ENCODE results near the gene B3GNT3.

DNA sequence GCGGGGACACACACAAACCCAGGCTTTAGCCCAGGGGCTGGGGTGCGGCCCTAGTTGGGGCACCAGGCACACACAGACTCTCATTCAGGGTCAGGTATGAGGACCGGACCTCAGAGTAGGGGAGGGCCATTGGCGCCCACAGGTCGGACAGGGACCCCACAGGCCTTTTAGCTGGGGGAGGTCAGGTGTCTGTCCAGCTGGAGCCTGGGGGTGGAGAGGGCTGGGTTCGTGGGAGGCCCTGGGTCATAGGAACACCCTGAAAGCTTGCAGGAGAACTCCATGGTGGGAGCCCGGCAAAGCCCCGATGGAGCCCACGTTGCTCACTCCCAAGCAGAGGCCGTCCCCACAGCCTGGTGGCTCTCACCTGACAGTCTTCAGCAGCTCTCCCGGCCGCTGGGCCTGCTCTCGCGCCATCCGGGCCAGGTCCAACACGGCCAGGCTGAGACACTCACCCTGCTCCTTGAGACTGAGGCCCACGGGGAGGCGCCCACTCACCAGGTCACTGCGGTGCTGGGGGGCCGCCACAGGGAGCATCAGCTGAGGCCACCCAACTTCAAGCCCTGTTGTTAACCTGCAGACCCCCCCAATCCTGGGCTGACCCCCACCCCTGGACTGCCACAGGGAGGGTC, 47.8 kb downstream of the B3GNT3 start:
- TF ChIP-seq, protein P1, sequence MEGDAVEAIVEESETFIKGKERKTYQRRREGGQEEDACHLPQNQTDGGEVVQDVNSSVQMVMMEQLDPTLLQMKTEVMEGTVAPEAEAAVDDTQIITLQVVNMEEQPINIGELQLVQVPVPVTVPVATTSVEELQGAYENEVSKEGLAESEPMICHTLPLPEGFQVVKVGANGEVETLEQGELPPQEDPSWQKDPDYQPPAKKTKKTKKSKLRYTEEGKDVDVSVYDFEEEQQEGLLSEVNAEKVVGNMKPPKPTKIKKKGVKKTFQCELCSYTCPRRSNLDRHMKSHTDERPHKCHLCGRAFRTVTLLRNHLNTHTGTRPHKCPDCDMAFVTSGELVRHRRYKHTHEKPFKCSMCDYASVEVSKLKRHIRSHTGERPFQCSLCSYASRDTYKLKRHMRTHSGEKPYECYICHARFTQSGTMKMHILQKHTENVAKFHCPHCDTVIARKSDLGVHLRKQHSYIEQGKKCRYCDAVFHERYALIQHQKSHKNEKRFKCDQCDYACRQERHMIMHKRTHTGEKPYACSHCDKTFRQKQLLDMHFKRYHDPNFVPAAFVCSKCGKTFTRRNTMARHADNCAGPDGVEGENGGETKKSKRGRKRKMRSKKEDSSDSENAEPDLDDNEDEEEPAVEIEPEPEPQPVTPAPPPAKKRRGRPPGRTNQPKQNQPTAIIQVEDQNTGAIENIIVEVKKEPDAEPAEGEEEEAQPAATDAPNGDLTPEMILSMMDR (conservative IDR thresholded peaks at IDR 0.05; ENCODE audit: low read depth, low read length): no peak
- TF ChIP-seq EZH2phosphoT487 (IDR thresholded peaks at IDR 0.05; ENCODE audit: borderline replicate concordance, low read length): no peak
- TF ChIP-seq EZH2 (IDR thresholded peaks at IDR 0.05; ENCODE audit: low read length, unreplicated experiment): no peak
